Renal cortical epithelial cell (primary cell): Measurements from ENCODE around the gene SMAP1. TPM values are rescaled to one million over a fixed set of nuclear protein-coding genes. Genes with fewer than 3 reads are reported as not detected.

Experiments used
- DNase-seq: peaks from one replicate; pipeline ENCODE4 v3.0.0-alpha.2; 2011; ENCODE audit warnings: low read depth
- total RNA-seq: library from RNA; depleted of rRNA; stranded (reverse); fragments of >200 nt; gene quantifications from 2 replicates; pipeline ENCODE4 v1.2.3, GENCODE V29; 2014

The SMAP1 gene
- total RNA-seq, 1 donor from 2014 or later, result 34.7 TPM

DNA sequence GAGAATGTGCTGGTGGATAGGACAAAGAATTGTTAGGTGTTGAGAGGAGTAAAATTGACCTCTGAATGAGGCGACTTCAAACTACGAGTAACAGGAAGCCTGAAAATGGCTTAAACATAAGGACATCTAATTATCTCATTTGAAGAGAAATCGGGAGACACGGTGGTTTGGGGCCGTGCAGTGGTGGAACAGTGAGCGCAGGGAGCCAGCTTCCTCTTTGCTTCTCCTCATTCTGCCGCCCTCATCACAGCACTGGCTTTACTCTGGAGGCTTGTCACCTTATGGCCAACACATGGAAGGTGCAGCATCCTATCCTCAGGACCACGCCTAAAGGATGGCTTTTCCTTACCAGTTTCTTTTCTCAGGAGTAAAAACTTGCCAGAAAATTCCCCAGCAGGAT, 174.9 kb downstream of the SMAP1 start:
- DNase-seq, result no peak

DNA sequence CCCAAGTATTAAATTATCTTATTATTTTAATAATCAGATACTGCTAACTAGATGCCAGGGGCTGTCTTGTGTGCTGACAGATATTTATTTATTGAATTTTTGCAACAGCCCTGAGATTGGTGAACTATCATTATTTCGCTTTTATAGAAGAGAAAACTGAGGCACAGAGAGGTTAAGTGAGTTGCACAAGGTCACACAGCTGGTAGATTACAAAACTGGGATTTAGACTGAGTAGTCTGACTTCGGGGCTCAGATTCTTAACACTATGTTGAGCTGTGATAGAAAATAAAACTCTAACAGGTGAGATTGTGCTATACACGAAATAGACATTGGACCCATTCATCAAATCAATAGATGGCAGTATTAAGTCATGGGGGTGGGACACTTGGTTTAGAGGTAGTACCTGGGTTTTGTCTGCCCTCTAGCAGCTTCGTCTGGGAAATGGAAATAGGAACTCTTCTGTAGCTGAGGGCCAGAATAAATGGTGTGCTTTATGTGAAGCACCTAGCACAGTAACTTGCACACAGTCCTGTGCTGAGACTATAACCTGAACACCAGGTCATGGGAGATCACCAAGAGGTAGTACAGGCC, 175.7 kb downstream of the SMAP1 start:
- DNase-seq, result no peak

GRCh38 chr6:70844301-70844700, 176.6 kb downstream of the SMAP1 start:
- DNase-seq, result no peak

GRCh38 chr6:70846207-70846835, 178.6 kb downstream of the SMAP1 start:
- DNase-seq, result peak; percentile 67

GRCh38 chr6:70847106-70848084, 179.7 kb downstream of the SMAP1 start:
- no peak for DNase-seq

GRCh38 chr6:70849348-70850069, 181.8 kb downstream of the SMAP1 start:
- DNase-seq, result peak; percentile 14

- no peak for DNase-seq
These were observed 185.1 kb downstream of the SMAP1 start for GRCh38 chr6:70852667-70853246.

DNA sequence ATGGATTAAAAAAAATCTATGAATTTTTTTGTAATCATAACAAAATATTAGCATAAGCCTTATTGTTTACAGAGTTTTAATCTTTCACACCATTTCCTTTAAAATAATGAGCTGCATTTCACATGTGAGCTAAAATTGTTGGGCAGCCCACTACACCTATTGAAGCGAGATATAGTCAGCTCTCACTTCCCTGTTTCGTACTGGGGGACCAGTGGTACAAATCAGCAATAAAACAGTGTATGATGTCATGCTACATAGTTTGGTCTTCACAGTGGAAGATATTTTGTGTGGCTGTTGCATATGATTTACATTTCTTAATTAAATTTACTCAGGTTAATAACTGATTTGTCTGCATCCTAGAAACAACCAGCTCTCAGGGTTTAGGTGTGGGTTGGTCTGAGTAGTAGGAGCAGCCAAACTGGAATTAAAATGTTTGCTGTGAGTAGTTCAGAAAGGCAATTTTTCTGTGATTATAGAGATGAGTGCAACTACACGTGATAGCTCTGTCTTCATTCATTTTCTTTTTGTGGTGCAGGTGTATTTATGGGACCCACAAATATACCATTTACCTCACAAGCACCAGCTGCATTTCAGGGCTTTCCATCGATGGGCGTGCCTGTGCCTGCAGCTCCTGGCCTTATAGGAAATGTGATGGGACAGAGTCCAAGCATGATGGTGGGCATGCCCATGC, 189.8 kb downstream of the SMAP1 start:
- no peak for DNase-seq

DNA sequence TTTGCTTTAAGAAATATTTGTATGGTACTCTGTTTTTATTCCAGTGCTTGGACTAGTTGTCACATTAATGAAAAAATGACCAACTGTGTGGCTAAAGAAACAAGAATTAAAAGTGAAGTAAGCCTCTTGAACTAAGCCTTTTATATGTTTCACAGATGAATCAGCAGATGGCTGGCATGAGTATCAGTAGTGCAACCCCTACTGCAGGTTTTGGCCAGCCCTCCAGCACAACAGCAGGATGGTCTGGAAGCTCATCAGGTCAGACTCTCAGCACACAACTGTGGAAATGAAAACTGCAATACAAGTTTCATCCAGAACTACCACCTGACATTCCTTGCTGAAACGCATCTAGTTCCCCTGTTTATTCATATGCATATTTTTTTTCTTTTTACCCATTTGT, 192.4 kb downstream of the SMAP1 start:
- DNase-seq, result no peak

DNA sequence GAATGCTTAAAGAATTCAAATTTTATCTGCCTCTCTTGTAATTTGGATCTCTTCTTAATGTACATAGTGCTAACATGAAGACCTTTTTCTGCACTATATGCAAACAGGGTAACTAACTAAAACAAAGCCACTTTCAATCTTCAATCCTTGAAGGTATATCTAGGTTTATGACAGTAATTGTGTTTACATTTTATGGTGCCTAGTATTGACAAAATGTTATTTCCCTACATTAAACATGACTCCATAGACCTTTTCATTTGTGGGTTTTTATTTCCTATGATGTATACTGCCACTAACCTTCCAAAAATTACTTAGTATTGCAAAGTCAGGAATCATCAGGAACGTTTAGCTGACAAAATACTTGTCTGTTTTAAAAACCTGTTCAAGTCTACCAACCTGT, 193.2 kb downstream of the SMAP1 start:
- no peak for DNase-seq

- DNase-seq, result no peak
These were observed 195.7 kb downstream of the SMAP1 start for GRCh38 chr6:70863343-70863742.

- DNase-seq, result no peak
These were observed 196.7 kb downstream of the SMAP1 start for GRCh38 chr6:70864401-70864800.

DNA sequence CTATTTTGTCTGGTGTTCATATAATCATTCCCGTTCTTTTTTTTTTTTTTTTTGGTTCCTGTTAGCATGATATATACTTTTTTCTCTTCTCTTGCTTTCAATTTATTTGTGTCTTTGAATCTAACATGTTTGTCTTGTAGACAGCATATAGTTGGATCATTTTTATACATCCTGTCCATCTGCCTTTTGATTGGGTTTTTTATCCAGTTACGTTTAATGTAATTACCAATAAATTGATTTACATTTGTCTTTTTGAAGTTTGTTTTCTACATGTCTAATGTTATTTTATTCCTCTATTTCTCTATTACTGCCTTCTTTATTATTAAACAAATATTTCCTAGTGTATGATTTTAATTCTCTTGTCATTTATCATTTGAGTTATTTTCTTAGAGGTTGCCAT, 204.8 kb downstream of the SMAP1 start:
- DNase-seq, result no peak

GRCh38 chr6:70874181-70874913, 206.7 kb downstream of the SMAP1 start:
- no peak for DNase-seq

- no peak for DNase-seq
These were observed 211.8 kb downstream of the SMAP1 start for GRCh38 chr6:70879496-70879895.

- peak; percentile 12 for DNase-seq
These were observed 216.6 kb downstream of the SMAP1 start for GRCh38 chr6:70884074-70884983.

- no peak for DNase-seq
These were observed 218.4 kb downstream of the SMAP1 start for GRCh38 chr6:70886071-70886470.

DNA sequence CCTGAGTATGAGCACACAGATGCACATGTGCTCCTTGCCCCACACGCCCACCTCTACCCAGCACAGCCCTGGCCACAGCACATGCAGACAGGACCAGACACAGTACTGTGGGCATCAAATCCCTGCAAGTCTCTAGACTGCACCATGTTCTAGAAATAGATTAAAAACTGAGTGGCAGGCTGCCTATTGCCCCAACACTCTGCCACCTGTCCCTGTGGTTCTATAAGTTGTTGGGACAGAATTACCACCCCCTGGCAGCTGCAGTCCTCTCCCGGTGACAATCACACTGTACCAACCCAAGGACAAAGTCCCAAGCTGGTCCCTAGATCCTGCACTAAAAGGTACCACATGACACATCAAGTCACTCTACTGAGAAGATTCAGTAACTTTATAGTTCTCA, 219.0 kb downstream of the SMAP1 start:
- DNase-seq, result no peak

DNA sequence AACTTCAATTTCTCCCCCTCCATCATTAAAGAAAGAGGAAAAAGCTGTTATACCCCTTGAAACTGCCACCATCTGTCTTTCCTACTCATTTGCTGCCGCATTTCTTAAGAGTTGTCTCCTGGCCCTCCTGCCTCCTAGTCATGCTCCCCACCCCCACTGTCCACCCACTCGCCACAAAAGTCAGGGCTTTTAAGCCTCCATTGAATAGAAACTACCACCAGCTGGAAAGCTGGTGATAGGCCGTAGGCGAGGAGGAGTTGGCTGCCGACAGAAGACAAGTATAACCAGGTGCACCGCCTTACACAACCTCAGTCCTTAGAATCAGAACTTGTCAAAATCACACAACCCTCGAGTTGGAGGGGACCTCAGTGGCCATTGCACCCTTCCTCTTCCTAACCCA, 221.6 kb downstream of the SMAP1 start:
- DNase-seq, result no peak
